ENCODE results near the gene NFE2L3. TPM values are rescaled to one million over a fixed set of nuclear protein-coding genes. Genes with fewer than 3 reads are reported as not detected.

Gene NFE2L3
- total and polyA plus RNA-seq, 7 experiments from 2014 or later, result 1.1 to 49.5 (median 4.5) TPM

DNA sequence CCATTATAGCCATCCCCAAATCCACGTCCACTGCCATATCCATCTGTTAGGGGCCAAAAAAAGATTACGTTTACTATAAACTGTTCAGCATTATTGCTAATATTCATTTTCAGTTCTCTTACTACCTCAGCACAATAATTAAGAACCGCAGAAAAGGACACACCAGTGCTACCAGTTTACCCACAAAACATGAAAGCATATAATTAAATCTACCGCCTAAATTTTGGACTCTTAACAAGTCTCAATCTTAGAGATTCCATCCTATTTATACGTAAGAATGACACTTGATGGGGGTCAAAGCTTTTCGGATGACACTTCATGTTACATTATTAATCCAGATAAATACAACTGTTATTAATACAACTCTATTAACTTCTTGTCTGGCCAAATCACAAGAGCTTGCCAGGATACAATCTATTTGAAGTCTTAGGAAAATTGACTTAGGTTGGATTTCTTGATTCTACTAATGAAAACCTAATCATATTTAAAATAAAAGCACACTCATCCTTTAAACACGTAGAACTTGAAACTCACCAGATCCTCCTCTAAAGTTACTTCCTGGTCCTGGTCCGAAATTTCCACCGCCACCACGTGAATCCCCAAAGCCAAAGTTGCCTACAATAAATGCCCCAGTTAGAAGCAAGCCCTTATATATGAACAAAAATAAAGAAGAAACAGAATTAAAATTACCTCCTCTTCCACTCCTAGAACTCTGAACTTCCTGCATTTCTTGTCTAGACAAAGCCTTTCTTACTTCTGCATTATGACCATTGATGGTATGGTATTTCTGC lies 44.1 kb downstream of the NFE2L3 start:
- Histone ChIP-seq H3K27ac (ENCODE audit: low read depth, low read length) (peak overlapping the region; percentile 14), H3K36me3 (ENCODE audit: control insufficient read depth in 2 of 3, insufficient read depth in 3 of 3, low read length in 3 of 3) (peaks cover 41 to 79% (median 44%) of the 10 kb centered on the region in 3 experiments), H3K4me3 (ENCODE audit: low read length) (peak overlapping the region; percentile 17), H3K9me3 (ENCODE audit: control insufficient read depth in 2 of 3, low read length in 3 of 3) (no peaks in the 10 kb centered on the region), H3K27me3 (ENCODE audit: control insufficient read depth in 2 of 2, insufficient read depth in 2 of 2, low read length in 2 of 2) (no peaks in the 10 kb centered on the region), H3K4me1 (ENCODE audit: control insufficient read depth in 2 of 2, insufficient read depth in 2 of 2, low read length in 2 of 2) (peaks cover 56 to 58% of the 10 kb centered on the region in 2 donors)
- intact Hi-C loops (cut with micrococcal nuclease), result loop anchor here in 1 of 2 donors (5.0 kb wide), 1 partner anchor 304 kb away; no protein-coding TSS in a partner anchor
- POLR2A ChIA-PET, result interaction anchor here (0.6 to 13.1 kb wide), 10 partner anchors 10 to 168 kb away, joined by 3 to 289 read pairs (median 4); partner anchors contain the start of gene NFE2L3
- Mint-ChIP-seq H3K27me3 (peaks cover 0 to 9% (median 0%) of the 10 kb centered on the region in 5 donors), H3K9me3 (peaks cover 0 to 17% (median 0%) of the 10 kb centered on the region in 11 donors), H3K36me3 (peaks cover 37 to 82% (median 71%) of the 10 kb centered on the region in 5 donors), H3K27ac (peak overlapping the region; percentile 48 to 99 (median 66)), H3K4me3 (peak overlapping the region; percentile 73 to 100 (median 96)), H3K4me1 (peaks cover 54 to 76% (median 64%) of the 10 kb centered on the region in 7 donors)
- no peak for ATAC-seq
- CTCF ChIA-PET, result interaction anchor here (0.5 to 10.0 kb wide), 7 partner anchors 8 to 173 kb away, joined by 3 to 177 read pairs (median 6); no protein-coding TSS in a partner anchor
- no peak for DNase-seq

DNA sequence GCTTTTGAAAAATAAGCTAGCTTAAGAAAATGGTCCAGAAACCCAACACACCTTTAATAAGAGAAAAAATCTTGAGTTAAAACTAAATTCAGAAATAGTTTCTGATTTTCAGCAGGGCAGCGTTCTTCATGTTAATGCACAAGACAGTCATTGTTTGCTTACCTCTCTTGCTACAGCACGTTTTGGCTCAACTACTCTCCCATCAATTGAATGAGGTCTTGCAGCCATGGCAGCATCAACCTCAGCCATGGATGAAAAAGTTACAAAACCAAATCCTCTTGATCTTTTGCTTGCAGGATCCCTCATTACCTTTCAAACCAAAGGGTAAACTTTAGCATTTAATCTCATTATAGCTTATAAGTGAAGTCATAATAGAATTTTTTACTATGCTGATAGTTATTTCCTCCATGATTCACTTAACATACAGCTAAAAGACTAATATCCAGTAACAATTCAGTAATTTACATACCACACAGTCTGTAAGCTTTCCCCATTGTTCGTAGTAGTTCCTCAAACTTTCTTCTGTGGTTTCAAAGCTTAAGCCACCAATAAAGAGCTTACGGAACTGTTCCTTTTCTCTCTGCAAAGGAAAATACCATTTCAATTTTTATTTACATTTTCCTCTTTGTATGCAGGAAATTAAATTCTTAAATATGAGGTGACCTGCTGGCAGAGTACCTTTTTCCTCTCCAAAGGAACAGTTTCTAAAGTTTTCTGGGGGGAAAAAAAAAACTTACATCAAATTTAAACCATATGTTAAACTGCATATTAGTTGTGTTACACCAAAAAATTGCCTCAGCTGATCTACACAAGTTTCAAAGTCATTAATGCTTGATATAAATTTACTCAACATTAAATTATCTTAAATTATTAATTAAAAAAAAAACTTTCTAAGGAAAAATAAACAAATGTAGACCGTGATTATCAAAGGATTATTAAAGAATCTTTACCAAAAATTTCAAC lies 45.4 kb downstream of the NFE2L3 start:
- H3K4me3 ChIP-seq (ENCODE audit: low read length), result peak overlapping the region; percentile 99
- peaks cover 34 to 75% (median 43%) of the 10 kb centered on the region in 3 experiments for H3K36me3 ChIP-seq (ENCODE audit: control insufficient read depth in 2 of 3, insufficient read depth in 3 of 3, low read length in 3 of 3)
- DNase-seq (no peak), ATAC-seq (no peak)
- ChIA-PET POLR2A (interaction anchor here (0.7 to 13.1 kb wide), 11 partner anchors 13 to 119 kb away, joined by 3 to 289 read pairs (median 22); partner anchors contain the start of genes NFE2L3 and SNX10), CTCF (interaction anchor here (0.6 to 10.0 kb wide), 18 partner anchors 9 to 172 kb away, joined by 3 to 177 read pairs (median 6); partner anchors contain the start of genes NFE2L3 and SNX10)
- Mint-ChIP-seq H3K27me3 (peaks cover 0 to 9% (median 0%) of the 10 kb centered on the region in 5 donors), H3K27ac (peak overlapping the region; percentile 25 to 100 (median 99)), H3K4me1 (peaks cover 46 to 62% (median 51%) of the 10 kb centered on the region in 7 donors), H3K4me3 (peak overlapping the region; percentile 94 to 100 (median 100)), H3K9me3 (peaks cover 0 to 17% (median 0%) of the 10 kb centered on the region in 11 donors), H3K36me3 (peaks cover 37 to 75% (median 63%) of the 10 kb centered on the region in 5 donors)
- H3K9me3 ChIP-seq (ENCODE audit: control insufficient read depth in 2 of 3, low read length in 3 of 3), result no peaks in the 10 kb centered on the region
- peak overlapping the region; percentile 97 for H3K27ac ChIP-seq (ENCODE audit: low read depth, low read length)
- H3K27me3 ChIP-seq (ENCODE audit: control insufficient read depth in 2 of 2, insufficient read depth in 2 of 2, low read length in 2 of 2), result no peaks in the 10 kb centered on the region
- intact Hi-C loops (cut with micrococcal nuclease), result loop anchor here (1.0 to 5.0 kb wide), 7 partner anchors 7 to 305 kb away; no protein-coding TSS in a partner anchor
- H3K4me1 ChIP-seq (ENCODE audit: control insufficient read depth in 2 of 2, insufficient read depth in 2 of 2, low read length in 2 of 2), result peaks cover 49% of the 10 kb centered on the region in 2 donors

GRCh38 chr7:26198133-26198780 lies 46.3 kb downstream of the NFE2L3 start:
- intact Hi-C loops (cut with micrococcal nuclease), result loop anchor here (1.0 to 5.0 kb wide), 7 partner anchors 8 to 306 kb away; no protein-coding TSS in a partner anchor
- peak overlapping the region; percentile 97 for H3K27ac ChIP-seq (ENCODE audit: low read depth, low read length)
- Mint-ChIP-seq H3K36me3 (peaks cover 33 to 67% (median 55%) of the 10 kb centered on the region in 5 donors), H3K9me3 (peaks cover 0 to 17% (median 0%) of the 10 kb centered on the region in 11 donors), H3K4me3 (peak overlapping the region; percentile 94 to 100 (median 100)), H3K4me1 (peaks cover 40 to 59% (median 49%) of the 10 kb centered on the region in 7 donors), H3K27me3 (peaks cover 0 to 9% (median 0%) of the 10 kb centered on the region in 5 donors), H3K27ac (peak overlapping the region; percentile 90 to 100 (median 99))
- peaks cover 41% of the 10 kb centered on the region in 2 donors for H3K4me1 ChIP-seq (ENCODE audit: control insufficient read depth in 2 of 2, insufficient read depth in 2 of 2, low read length in 2 of 2)
- ATAC-seq (no peak), DNase-seq (peak in 6 of 9 donors; percentile 38 to 65 (median 61))
- H3K36me3 ChIP-seq (ENCODE audit: control insufficient read depth in 2 of 3, insufficient read depth in 3 of 3, low read length in 3 of 3), result peaks cover 26 to 66% (median 35%) of the 10 kb centered on the region in 3 experiments
- POLR2A ChIA-PET, result interaction anchor here (0.7 to 13.1 kb wide), 18 partner anchors 12 to 963 kb away, joined by 3 to 289 read pairs (median 4); partner anchors contain the start of genes NFE2L3 and SNX10
- H3K9me3 ChIP-seq (ENCODE audit: control insufficient read depth in 2 of 3, low read length in 3 of 3), result no peaks in the 10 kb centered on the region
- CTCF ChIA-PET, result interaction anchor here (0.6 to 10.0 kb wide), 19 partner anchors 10 to 167 kb away, joined by 3 to 177 read pairs (median 6); partner anchors contain the start of genes NFE2L3 and SNX10
- H3K4me3 ChIP-seq (ENCODE audit: low read length), result peak overlapping the region; percentile 99
- no peaks in the 10 kb centered on the region for H3K27me3 ChIP-seq (ENCODE audit: control insufficient read depth in 2 of 2, insufficient read depth in 2 of 2, low read length in 2 of 2)

- peaks cover 36% of the 10 kb centered on the region in 2 donors for H3K4me1 ChIP-seq (ENCODE audit: control insufficient read depth in 2 of 2, insufficient read depth in 2 of 2, low read length in 2 of 2)
- no peaks in the 10 kb centered on the region for H3K9me3 ChIP-seq (ENCODE audit: control insufficient read depth in 2 of 3, low read length in 3 of 3)
- ATAC-seq, result no peak
- Mint-ChIP-seq H3K9me3 (peaks cover 0 to 17% (median 0%) of the 10 kb centered on the region in 11 donors), H3K4me3 (peak overlapping the region; percentile 94 to 100 (median 100)), H3K36me3 (peaks cover 29 to 62% (median 50%) of the 10 kb centered on the region in 5 donors), H3K4me1 (peaks cover 38 to 59% (median 49%) of the 10 kb centered on the region in 7 donors), H3K27me3 (peaks cover 0 to 9% (median 0%) of the 10 kb centered on the region in 5 donors), H3K27ac (peak overlapping the region; percentile 98 to 100 (median 100))
- no peak for DNase-seq
- intact Hi-C loops (cut with micrococcal nuclease), result loop anchor here (1.0 to 5.0 kb wide), 7 partner anchors 8 to 306 kb away; no protein-coding TSS in a partner anchor
- CTCF ChIA-PET, result interaction anchor here (0.6 to 10.0 kb wide), 19 partner anchors 9 to 1622 kb away, joined by 3 to 177 read pairs (median 4); partner anchors contain the start of gene NFE2L3
- H3K36me3 ChIP-seq (ENCODE audit: control insufficient read depth in 2 of 3, insufficient read depth in 3 of 3, low read length in 3 of 3), result peaks cover 23 to 61% (median 29%) of the 10 kb centered on the region in 3 experiments
- peak overlapping the region; percentile 99 for H3K4me3 ChIP-seq (ENCODE audit: low read length)
- POLR2A ChIA-PET, result interaction anchor here (0.7 to 13.1 kb wide), 21 partner anchors 11 to 962 kb away, joined by 3 to 289 read pairs (median 6); partner anchors contain the start of genes NFE2L3 and SNX10
- no peaks in the 10 kb centered on the region for H3K27me3 ChIP-seq (ENCODE audit: control insufficient read depth in 2 of 2, insufficient read depth in 2 of 2, low read length in 2 of 2)
- peak overlapping the region; percentile 97 for H3K27ac ChIP-seq (ENCODE audit: low read depth, low read length)
Measured at GRCh38 chr7:26198781-26199169, 46.8 kb downstream of the NFE2L3 start.

Data from naive thymus-derived CD4-positive, alpha-beta T cell (primary cell).